Hematopoietic multipotent progenitor cell treated with erythropoietin and hydrocortisone succinate and interleukin-3 and kit ligand, for 8 days (in vitro differentiated cells): ENCODE data around the gene BCLAF3.

ENCODE experiments used
- DNase-seq: peaks from one replicate; pipeline ENCODE4 v3.0.0-alpha.2; 2015

BCLAF3 gene

GRCh38 chrX:19990556-19991349 is at the start of gene BCLAF3:
Gene BCLAF3, minus strand, starts transcription at chrX:19991061. Its CDS starts 20,797 bp downstream, at chrX:19970264.
- peak; percentile 85 for DNase-seq

GRCh38 chrX:20038966-20039365 is 48.1 kb upstream of the BCLAF3 start:
- DNase-seq, result no peak

GRCh38 chrX:20037186-20037585 is 46.3 kb upstream of the BCLAF3 start:
- no peak for DNase-seq

- no peak for DNase-seq
These were observed 41.3 kb upstream of the BCLAF3 start for GRCh38 chrX:20032201-20032600.

- no peak for DNase-seq
These were observed 38.9 kb upstream of the BCLAF3 start for GRCh38 chrX:20029728-20030127.

- DNase-seq, result no peak
These were observed 37.7 kb upstream of the BCLAF3 start for GRCh38 chrX:20028588-20028987.

GRCh38 chrX:20026278-20026677 is 35.4 kb upstream of the BCLAF3 start:
- no peak for DNase-seq

GRCh38 chrX:20019672-20020365 is 29.0 kb upstream of the BCLAF3 start:
- DNase-seq, result no peak

GRCh38 chrX:20016616-20016945 is 25.7 kb upstream of the BCLAF3 start:
- DNase-seq, result no peak

GRCh38 chrX:20015945-20016615 is 25.2 kb upstream of the BCLAF3 start:
- DNase-seq, result no peak

GRCh38 chrX:20015422-20015821 is 24.6 kb upstream of the BCLAF3 start:
- no peak for DNase-seq

GRCh38 chrX:20011608-20012007 is 20.7 kb upstream of the BCLAF3 start:
- no peak for DNase-seq

- no peak for DNase-seq
These were observed 17.2 kb upstream of the BCLAF3 start for GRCh38 chrX:20007962-20008622.

- DNase-seq, result no peak
These were observed 15.0 kb upstream of the BCLAF3 start for GRCh38 chrX:20005883-20006282.

- DNase-seq, result no peak
These were observed 10.7 kb upstream of the BCLAF3 start for GRCh38 chrX:20001588-20001987.

GRCh38 chrX:19991350-19991718 is 473 bp upstream of the BCLAF3 start:
- no peak for DNase-seq

- peak; percentile 13 for DNase-seq
These were observed 708 bp downstream of the BCLAF3 start for GRCh38 chrX:19990151-19990555.

GRCh38 chrX:19987856-19988255 is 3.0 kb downstream of the BCLAF3 start:
- DNase-seq, result no peak

- DNase-seq, result no peak
These were observed 4.3 kb downstream of the BCLAF3 start for GRCh38 chrX:19986531-19986930.

GRCh38 chrX:19981947-19982346 is 8.9 kb downstream of the BCLAF3 start:
- no peak for DNase-seq

- DNase-seq, result no peak
These were observed 15.0 kb downstream of the BCLAF3 start for GRCh38 chrX:19975845-19976244.

- DNase-seq, result no peak
These were observed 17.9 kb downstream of the BCLAF3 start for GRCh38 chrX:19972984-19973383.

GRCh38 chrX:19968276-19968675 is 22.6 kb downstream of the BCLAF3 start:
- peak; percentile 42 for DNase-seq

- no peak for DNase-seq
These were observed 24.8 kb downstream of the BCLAF3 start for GRCh38 chrX:19966056-19966455.
